Stimulated activated CD8-positive, alpha-beta memory T cell treated with anti-CD3 and anti-CD28 coated beads, Interleukin-7, amount 100 ng/mL, for 24 hours (primary cell): Measurements from ENCODE around the gene NSFL1C.
"Not testable (repeated sequence)": the region's sequence is repeated elsewhere in the genome, so short reads cannot be mapped to it uniquely, and the experiment has no call there.

Experiments
- DNase-seq: peaks from one replicate; pipeline ENCODE4 v3.0.0-alpha.2; 2020; ENCODE audit warnings: low read depth

The NSFL1C gene

GRCh38 chr20:1423625-1424106 lies 43.0 kb downstream of the NSFL1C start:
- DNase-seq = no peak

- no peak for DNase-seq
Measured at GRCh38 chr20:1423206-1423605, 43.4 kb downstream of the NSFL1C start.

- no peak for DNase-seq
Measured at GRCh38 chr20:1422753-1423152, 43.9 kb downstream of the NSFL1C start.

- no peak for DNase-seq
Measured at GRCh38 chr20:1420066-1420465, 46.6 kb downstream of the NSFL1C start.

GRCh38 chr20:1418350-1418749 lies 48.3 kb downstream of the NSFL1C start:
- no peak for DNase-seq

GRCh38 chr20:1417790-1418189 lies 48.9 kb downstream of the NSFL1C start:
- no peak for DNase-seq

- DNase-seq = no peak
Measured at GRCh38 chr20:1417273-1417672, 49.4 kb downstream of the NSFL1C start.

GRCh38 chr20:1415667-1416468 lies 50.8 kb downstream of the NSFL1C start:
- DNase-seq = no peak

GRCh38 chr20:1414982-1415381 lies 51.7 kb downstream of the NSFL1C start:
- no peak for DNase-seq

- DNase-seq = no peak
Measured at GRCh38 chr20:1405801-1406200, 60.8 kb downstream of the NSFL1C start.

- no peak for DNase-seq
Measured at GRCh38 chr20:1403624-1404023, 63.0 kb downstream of the NSFL1C start.

GRCh38 chr20:1402149-1402548 lies 64.5 kb downstream of the NSFL1C start:
- DNase-seq = no peak

GRCh38 chr20:1401451-1401907 lies 65.2 kb downstream of the NSFL1C start:
- no peak for DNase-seq

GRCh38 chr20:1399678-1400366 lies 66.8 kb downstream of the NSFL1C start:
- not testable (repeated sequence) for DNase-seq

- not testable (repeated sequence) for DNase-seq
Measured at GRCh38 chr20:1398185-1398584, 68.5 kb downstream of the NSFL1C start.

- no peak for DNase-seq
Measured at GRCh38 chr20:1397710-1398109, 68.9 kb downstream of the NSFL1C start.

GRCh38 chr20:1396702-1397101 lies 69.9 kb downstream of the NSFL1C start:
- no peak for DNase-seq

- DNase-seq = no peak
Measured at GRCh38 chr20:1396264-1396663, 70.4 kb downstream of the NSFL1C start.

GRCh38 chr20:1394686-1395085 lies 72.0 kb downstream of the NSFL1C start:
- DNase-seq = no peak

GRCh38 chr20:1393507-1393882 lies 73.2 kb downstream of the NSFL1C start:
- DNase-seq = no peak

GRCh38 chr20:1392693-1393506 lies 73.7 kb downstream of the NSFL1C start, which contains the start of gene FKBP1A:
FKBP1A (minus strand) TSS chr20:1393054; CDS start chr20:1392998, 56 bp downstream.
- peak; percentile 68 for DNase-seq

GRCh38 chr20:1392443-1392692 lies 74.3 kb downstream of the NSFL1C start:
- no peak for DNase-seq
